Stimulated activated CD8-positive, alpha-beta memory T cell treated with anti-CD3 and anti-CD28 coated beads, Interleukin-7, amount 100 ng/mL, for 24 hours (primary cell): ENCODE measurements around the gene RNF141.

ENCODE experiments used
- DNase-seq: peaks from one replicate; pipeline ENCODE4 v3.0.0-alpha.2; 2020; ENCODE audit warnings: low read depth

Gene RNF141

GRCh38 chr11:10497371-10498021, 43.5 kb downstream of the RNF141 start:
- DNase-seq = no peak

- DNase-seq = no peak
Observed at GRCh38 chr11:10496296-10496936, 44.6 kb downstream of the RNF141 start.

GRCh38 chr11:10495464-10495786, 45.6 kb downstream of the RNF141 start:
- no peak for DNase-seq

- DNase-seq = no peak
Observed at GRCh38 chr11:10494636-10495463, 46.1 kb downstream of the RNF141 start.

- no peak for DNase-seq
Observed at GRCh38 chr11:10493041-10493663, 47.8 kb downstream of the RNF141 start.

- DNase-seq = no peak
Observed at GRCh38 chr11:10492084-10492483, 48.9 kb downstream of the RNF141 start.

GRCh38 chr11:10490398-10491241, 50.4 kb downstream of the RNF141 start:
- DNase-seq = no peak

- DNase-seq = no peak
Observed at GRCh38 chr11:10490032-10490397, 51.0 kb downstream of the RNF141 start.

GRCh38 chr11:10488934-10489691, 51.9 kb downstream of the RNF141 start:
- DNase-seq = no peak

- no peak for DNase-seq
Observed at GRCh38 chr11:10488121-10488933, 52.7 kb downstream of the RNF141 start.

GRCh38 chr11:10487002-10487647, 53.9 kb downstream of the RNF141 start:
- no peak for DNase-seq

- no peak for DNase-seq
Observed at GRCh38 chr11:10486161-10486840, 54.7 kb downstream of the RNF141 start.

GRCh38 chr11:10485646-10486045, 55.3 kb downstream of the RNF141 start:
- no peak for DNase-seq

- DNase-seq = no peak
Observed at GRCh38 chr11:10484461-10485180, 56.4 kb downstream of the RNF141 start.

- no peak for DNase-seq
Observed at GRCh38 chr11:10483584-10483983, 57.4 kb downstream of the RNF141 start.

GRCh38 chr11:10483174-10483573, 57.8 kb downstream of the RNF141 start:
- DNase-seq = no peak

GRCh38 chr11:10481560-10482349, 59.2 kb downstream of the RNF141 start:
- no peak for DNase-seq

GRCh38 chr11:10480760-10481159, 60.2 kb downstream of the RNF141 start:
- no peak for DNase-seq
